Measurements from ENCODE around the gene NUBP2.

Gene NUBP2

DNA sequence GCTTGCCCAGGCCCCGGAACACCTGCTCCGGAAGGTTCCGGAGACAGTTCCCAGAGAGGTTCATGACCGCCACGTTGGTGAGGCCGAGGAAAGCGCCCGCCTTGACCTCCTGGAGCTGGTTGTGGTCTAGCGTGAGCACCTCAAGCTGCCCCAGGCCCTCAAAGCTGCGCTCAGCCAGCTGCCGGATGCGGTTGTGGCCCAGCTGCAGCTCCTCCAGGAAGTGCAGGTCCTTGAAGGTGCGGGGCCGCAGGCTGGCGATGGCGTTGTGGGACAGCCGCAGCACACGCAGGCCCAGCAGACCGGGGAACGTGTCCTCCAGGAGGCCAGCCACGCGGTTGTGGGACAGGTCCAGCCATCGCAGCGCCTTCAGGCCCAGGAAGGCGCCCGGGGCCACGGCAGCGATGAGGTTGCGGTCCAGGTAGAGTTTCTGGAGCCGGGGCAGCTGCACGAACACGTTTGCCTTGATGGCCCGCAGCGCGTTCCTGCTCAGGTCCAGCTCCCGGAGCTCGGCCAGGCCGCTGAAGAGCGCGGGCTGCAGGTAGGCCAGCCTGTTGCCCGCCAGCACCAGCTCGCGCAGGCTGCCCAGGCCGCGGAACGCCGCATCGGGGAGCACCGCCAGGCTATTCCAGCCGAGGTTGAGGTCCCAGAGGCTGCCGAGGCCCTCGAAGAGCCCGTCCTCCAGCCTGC lies 8.6 kb downstream of the NUBP2 start:
- POLR2A ChIA-PET (ENCODE audit: low non-redundant PET): interaction anchor here (0.9 kb wide), 1 partner anchor 9 kb away, joined by 3 read pairs; the partner anchor contains the start of genes NUBP2 and SPSB3
- TF ChIP-seq, protein P1, sequence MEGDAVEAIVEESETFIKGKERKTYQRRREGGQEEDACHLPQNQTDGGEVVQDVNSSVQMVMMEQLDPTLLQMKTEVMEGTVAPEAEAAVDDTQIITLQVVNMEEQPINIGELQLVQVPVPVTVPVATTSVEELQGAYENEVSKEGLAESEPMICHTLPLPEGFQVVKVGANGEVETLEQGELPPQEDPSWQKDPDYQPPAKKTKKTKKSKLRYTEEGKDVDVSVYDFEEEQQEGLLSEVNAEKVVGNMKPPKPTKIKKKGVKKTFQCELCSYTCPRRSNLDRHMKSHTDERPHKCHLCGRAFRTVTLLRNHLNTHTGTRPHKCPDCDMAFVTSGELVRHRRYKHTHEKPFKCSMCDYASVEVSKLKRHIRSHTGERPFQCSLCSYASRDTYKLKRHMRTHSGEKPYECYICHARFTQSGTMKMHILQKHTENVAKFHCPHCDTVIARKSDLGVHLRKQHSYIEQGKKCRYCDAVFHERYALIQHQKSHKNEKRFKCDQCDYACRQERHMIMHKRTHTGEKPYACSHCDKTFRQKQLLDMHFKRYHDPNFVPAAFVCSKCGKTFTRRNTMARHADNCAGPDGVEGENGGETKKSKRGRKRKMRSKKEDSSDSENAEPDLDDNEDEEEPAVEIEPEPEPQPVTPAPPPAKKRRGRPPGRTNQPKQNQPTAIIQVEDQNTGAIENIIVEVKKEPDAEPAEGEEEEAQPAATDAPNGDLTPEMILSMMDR (conservative IDR thresholded peaks at IDR 0.05; ENCODE audit: low read depth): no peak
- no peak for DNase-seq (ENCODE audit: low spot score)
- 0 out of 2 replicates have a peak overlapping the region, but pooled peaks have one; percentile 5 for H3K27ac ChIP-seq
- CTCF ChIA-PET: interaction anchor here (0.6 to 0.8 kb wide), 2 partner anchors 789 to 1006 kb away, joined by 3 read pairs; no protein-coding TSS in a partner anchor

DNA sequence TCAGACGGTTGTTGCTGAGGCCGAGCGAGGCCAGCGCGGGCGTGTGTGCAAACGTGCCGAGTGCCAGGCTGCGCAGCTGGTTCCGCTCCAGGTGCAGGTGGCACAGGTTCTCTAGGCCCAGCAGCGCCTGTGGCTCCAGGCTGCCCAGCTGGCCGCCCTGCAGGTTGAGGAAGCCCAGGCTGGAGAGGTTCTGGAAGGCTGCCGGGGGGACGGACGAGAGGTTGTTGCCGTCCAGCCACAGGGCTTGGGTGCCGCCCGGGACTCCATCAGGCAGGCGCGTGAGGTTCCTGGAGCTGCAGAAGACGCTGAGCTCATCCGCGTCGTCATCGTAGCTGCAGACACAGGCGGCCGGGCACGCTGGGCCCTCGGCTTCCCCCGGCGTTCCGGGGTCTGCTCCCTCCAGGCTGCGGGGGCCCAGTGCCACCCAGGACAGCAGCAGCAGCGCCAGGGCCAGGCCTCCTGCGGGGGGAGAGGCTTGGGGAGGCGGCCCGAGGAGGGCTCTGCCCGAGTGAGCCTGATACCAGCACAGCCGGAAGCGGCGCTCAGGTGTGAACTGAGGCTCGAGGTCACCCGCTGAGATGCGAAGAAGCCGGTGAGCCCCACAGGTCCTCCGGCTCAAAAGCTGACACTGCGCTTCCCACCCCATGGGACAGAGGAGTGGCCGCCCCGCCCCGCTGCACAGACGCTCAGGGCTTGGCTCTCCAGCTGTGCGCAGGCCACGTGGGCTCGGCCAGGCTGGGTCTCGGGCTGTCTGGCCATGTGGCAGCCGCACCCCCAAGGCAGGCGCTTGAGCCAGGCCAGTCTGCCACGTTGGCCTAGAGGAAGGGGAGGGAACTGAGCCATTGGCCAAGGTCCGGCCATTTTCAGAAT lies 9.4 kb downstream of the NUBP2 start:
- TF ChIP-seq, protein P1 (conservative IDR thresholded peaks at IDR 0.05; ENCODE audit: low read depth): no peak
- POLR2A ChIA-PET (ENCODE audit: low non-redundant PET): interaction anchor here (0.9 kb wide), 1 partner anchor 9 kb away, joined by 3 read pairs; the partner anchor contains the start of genes NUBP2 and SPSB3
- CTCF ChIA-PET: interaction anchor here (0.6 to 0.8 kb wide), 2 partner anchors 475 to 1007 kb away, joined by 3 read pairs; no protein-coding TSS in a partner anchor
- DNase-seq (ENCODE audit: low spot score): no peak
- 0 out of 2 replicates have a peak overlapping the region, but pooled peaks have one; percentile 5 for H3K27ac ChIP-seq

DNA sequence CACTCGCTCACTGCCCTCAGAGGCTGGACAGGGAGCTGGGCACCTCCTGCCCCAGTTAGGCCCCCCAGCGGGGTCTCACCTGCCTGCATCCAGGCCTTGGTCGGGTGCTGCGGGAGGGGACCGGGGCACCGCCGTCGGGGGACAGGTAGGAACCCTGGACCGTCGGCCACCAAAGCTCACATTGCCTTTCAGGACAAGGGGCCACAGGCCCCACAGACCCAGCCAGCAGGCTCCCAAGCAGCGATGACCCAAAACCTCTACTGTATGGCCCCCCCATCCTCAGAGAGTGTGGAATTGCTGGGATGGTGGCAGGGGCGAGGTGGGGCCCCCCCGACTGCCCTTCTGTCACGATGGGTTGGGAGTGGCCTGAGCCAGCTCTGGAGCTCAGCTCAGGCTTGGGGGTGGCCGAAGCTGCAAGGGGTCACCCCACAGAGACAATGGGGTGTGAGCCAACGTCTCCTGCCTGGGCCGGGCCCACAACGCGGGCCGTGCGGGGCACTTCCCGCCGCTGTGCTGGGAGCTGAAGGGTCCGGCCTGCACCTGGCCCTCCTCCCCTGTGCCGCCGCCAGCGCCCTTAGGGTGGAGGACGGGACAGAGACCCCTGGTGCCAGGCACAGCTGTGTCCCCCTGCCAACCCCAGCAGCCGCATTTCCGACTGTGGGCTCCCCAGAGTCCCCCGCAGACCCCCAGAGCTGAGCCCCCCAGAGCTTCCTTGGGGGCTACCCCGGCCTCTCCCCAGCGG lies 10.2 kb downstream of the NUBP2 start:
- CTCF ChIA-PET: interaction anchor here (0.6 kb wide), 1 partner anchor 476 kb away, joined by 3 read pairs; no protein-coding TSS in a partner anchor
- POLR2A ChIA-PET (ENCODE audit: low non-redundant PET): no interaction called here
- DNase-seq (ENCODE audit: low spot score): no peak
- TF ChIP-seq, protein P1 (conservative IDR thresholded peaks at IDR 0.05; ENCODE audit: low read depth): no peak
- no peak overlapping the region for H3K27ac ChIP-seq

DNA sequence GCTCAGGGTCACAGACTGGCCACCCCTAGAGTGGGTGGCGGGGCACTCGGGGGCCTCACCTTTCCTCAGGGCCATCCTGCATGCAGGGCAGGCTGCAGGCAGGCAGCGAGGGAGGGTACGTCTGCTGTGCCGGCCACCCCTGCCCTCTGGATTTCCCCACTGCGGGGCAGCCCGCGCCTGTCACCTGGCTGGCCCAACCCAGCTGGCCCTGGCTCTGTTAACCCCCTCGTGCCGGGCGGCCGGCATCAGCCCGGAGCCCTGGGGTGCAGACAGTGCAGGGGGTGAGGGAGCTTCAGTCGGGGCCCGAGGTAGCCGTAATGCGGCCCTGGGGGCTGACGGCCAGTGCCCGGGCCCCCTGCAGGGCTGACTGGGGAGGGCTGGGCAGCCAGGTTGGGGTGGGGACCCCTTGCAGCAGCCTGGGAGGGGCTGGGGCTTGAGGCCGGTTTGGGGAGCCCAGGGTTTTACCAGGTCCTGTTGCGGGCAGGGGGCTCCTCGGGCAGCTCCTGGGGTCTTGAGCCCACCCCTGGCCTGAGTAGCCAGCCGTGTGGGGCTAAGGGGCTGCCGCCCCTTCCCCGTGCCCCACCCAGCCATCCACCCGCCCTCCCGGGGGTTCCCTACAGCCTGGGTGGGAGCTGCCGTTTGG lies 10.9 kb downstream of the NUBP2 start, which contains the start of gene IGFALS:
TSS of gene IGFALS (minus strand) at position 128 of the 643 bp plus-strand sequence. CDS start at position 75, 53 bp downstream.
- CTCF ChIA-PET: no interaction called here
- no peak within 1 kb of the TSS for H3K27ac ChIP-seq
- TF ChIP-seq, protein P1 (conservative IDR thresholded peaks at IDR 0.05; ENCODE audit: low read depth): no peak
- POLR2A ChIA-PET (ENCODE audit: low non-redundant PET): no interaction called here
- DNase-seq (ENCODE audit: low spot score): no peak

DNA sequence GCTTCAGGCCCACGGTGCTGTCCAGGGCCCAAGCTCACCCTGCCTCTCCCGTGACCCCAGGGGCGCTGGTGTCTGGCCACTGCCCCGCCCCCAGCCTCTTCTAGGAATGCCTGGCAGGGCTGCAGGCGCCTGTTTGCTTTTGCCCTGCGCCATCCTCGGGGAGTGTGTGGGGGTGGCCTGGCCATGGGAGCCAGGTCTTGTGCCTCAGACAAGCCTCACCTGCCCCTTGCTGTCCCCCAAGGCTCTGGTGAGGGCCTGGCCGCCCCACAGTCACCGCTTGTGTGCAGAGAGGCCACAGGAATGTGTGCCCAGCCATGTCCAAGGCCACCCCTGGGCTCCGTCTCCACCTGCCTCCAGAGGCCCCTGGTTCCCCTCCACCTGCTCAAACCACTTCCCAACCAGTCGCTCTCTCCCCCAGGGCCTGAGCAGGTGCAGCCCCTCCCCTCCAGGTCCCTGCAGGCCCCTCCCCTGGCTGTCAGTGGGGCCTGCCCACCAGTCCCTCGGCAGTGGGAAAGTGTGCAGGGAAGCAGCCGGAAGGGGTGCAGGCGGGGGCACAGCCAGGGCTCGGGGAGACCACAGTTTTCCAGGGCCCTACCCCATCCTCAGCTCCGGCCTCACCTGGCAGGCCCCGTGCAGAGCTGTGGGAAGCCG lies 11.6 kb downstream of the NUBP2 start:
- no peak for DNase-seq (ENCODE audit: low spot score)
- TF ChIP-seq, protein P1 (conservative IDR thresholded peaks at IDR 0.05; ENCODE audit: low read depth): no peak
- no peak overlapping the region for H3K27ac ChIP-seq
- ChIA-PET CTCF (no interaction called here), POLR2A (ENCODE audit: low non-redundant PET) (no interaction called here)
